B cell (primary cell): Measurements from ENCODE around the gene IL1RN. TPM values are rescaled to one million over a fixed set of nuclear protein-coding genes. Genes with fewer than 3 reads are reported as not detected.

ENCODE experiments used
- ATAC-seq: fragments of 200-7000 bp; cut with Tn5 transposase; one replicate; pipeline ENCODE4 v1.10.0; 2021; ENCODE audit warnings: low read depth, mild to moderate bottlenecking, moderate number of reproducible peaks, moderate library complexity
- CTCF ChIA-PET: fragments of 350-600 bp; sonication (Branson Sonifier 250); formaldehyde crosslinking; loops from one replicate; lab custom pipeline; 2021; ENCODE audit warnings: antibody characterized with exemption, inconsistent platforms; lab: Charles Lee
- POLR2A ChIA-PET: fragments of 350-600 bp; sonication (Branson Sonifier 250); formaldehyde crosslinking; loops from one replicate; lab custom pipeline; 2021; ENCODE audit warnings: antibody characterized with exemption; lab: Charles Lee
- DNase-seq: peaks from one replicate; pipeline ENCODE4 v3.0.0; 2013
- H2AFZ ChIP-seq: 2 replicates; pipeline ENCODE4 v1.6.1; 2012; ENCODE audit warnings: mild to moderate bottlenecking, low read depth, low read length; ENCODE audit not compliant: insufficient read depth, poor library complexity, severe bottlenecking
- H3K27ac ChIP-seq, 2 donors: 1 replicate in 1 of 2; 2 replicates in 1 of 2; pipeline ENCODE4 v1.5.1; 2012 to 2013; ENCODE audit warnings: low read length in 2 of 2, mild to moderate bottlenecking in 2 of 2, moderate library complexity in 1 of 2
- H3K27me3 ChIP-seq, 4 experiments: fragments of 200-600 bp in 1 of 4; sonication (generic) in 1 of 4; replicated peaks in 1 of 4; 1 replicate in 2 of 4; 2 replicates in 2 of 4; pipeline versions ENCODE4 v1.6.1 to v1.7.0; 2013 to 2016; ENCODE audit warnings: low read length in 3 of 4, mild to moderate bottlenecking in 2 of 4, mixed read lengths in 1 of 4, moderate library complexity in 1 of 4; ENCODE audit not compliant: insufficient read depth in 4 of 4, control insufficient read depth in 3 of 4; ENCODE audit errors: control extremely low read depth in 1 of 4
- H3K36me3 ChIP-seq, 2 experiments: replicated peaks in 1 of 2; 1 replicate in 1 of 2; 2 replicates in 1 of 2; pipeline versions ENCODE4 v1.6.1 to v1.7.1; 2013; ENCODE audit warnings: low read length in 1 of 2; ENCODE audit not compliant: insufficient read depth in 2 of 2, control insufficient read depth in 1 of 2; ENCODE audit errors: control extremely low read depth in 1 of 2, extremely low read depth in 1 of 2
- H3K4me1 ChIP-seq, 2 donors: fragments of 200-600 bp in 1 of 2; sonication (generic) in 1 of 2; 1 replicate in 1 of 2; 2 replicates in 1 of 2; pipeline versions ENCODE4 v1.5.1 to v1.6.1; 2013 to 2017; ENCODE audit warnings: low read length in 2 of 2; ENCODE audit not compliant: control insufficient read depth in 2 of 2, insufficient read depth in 2 of 2
- H3K4me2 ChIP-seq: replicated peaks from 2 replicates; pipeline ENCODE3; 2012; ENCODE audit warnings: mild to moderate bottlenecking, low read depth, low read length; ENCODE audit not compliant: poor library complexity, severe bottlenecking
- H3K4me3 ChIP-seq, 5 experiments: fragments of 200-600 bp in 1 of 5; sonication (generic) in 1 of 5; 1 replicate in 3 of 5; 2 replicates in 2 of 5; pipeline versions ENCODE4 v1.5.1 to v1.7.0; 2011 to 2016; ENCODE audit warnings: low read length in 4 of 5, mild to moderate bottlenecking in 4 of 5, low read depth in 2 of 5, control low read depth in 1 of 5, moderate library complexity in 1 of 5; ENCODE audit not compliant: insufficient read depth in 1 of 5; ENCODE audit errors: control extremely low read depth in 1 of 5, extremely low read depth in 1 of 5
- H3K79me2 ChIP-seq: fragments of 200-600 bp; sonication (generic); one replicate; pipeline ENCODE4 v1.6.0; 2016; ENCODE audit warnings: low read length; ENCODE audit not compliant: control insufficient read depth, insufficient read depth
- H3K9ac ChIP-seq: fragments of 200-600 bp; sonication (generic); 2 replicates; pipeline ENCODE4 v1.6.1; 2017; ENCODE audit warnings: mild to moderate bottlenecking, low read length, moderate library complexity
- H3K9me3 ChIP-seq, 3 donors: one replicate each; pipeline versions ENCODE4 v1.6.1 to v1.7.1; 2013; ENCODE audit warnings: low read length in 2 of 3; ENCODE audit not compliant: control insufficient read depth in 2 of 3, insufficient read depth in 1 of 3; ENCODE audit errors: control extremely low read depth in 1 of 3
- H4K20me1 ChIP-seq: 2 replicates; pipeline ENCODE4 v1.6.0; 2012; ENCODE audit warnings: mild to moderate bottlenecking, low read length; ENCODE audit not compliant: insufficient read depth, control insufficient read depth, poor library complexity, severe bottlenecking
- H3K27ac Mint-ChIP-seq: one replicate; pipeline ENCODE4 v1.8.0; 2021; ENCODE audit warnings: mixed read lengths
- H3K27me3 Mint-ChIP-seq: one replicate; pipeline ENCODE4 v1.8.0; 2021; ENCODE audit warnings: mixed read lengths
- H3K4me1 Mint-ChIP-seq: one replicate; pipeline ENCODE4 v1.8.0; 2021; ENCODE audit warnings: mixed read lengths
- H3K4me3 Mint-ChIP-seq: one replicate; pipeline ENCODE4 v1.8.0; 2021; ENCODE audit warnings: mixed read lengths
- H3K9me3 Mint-ChIP-seq: one replicate; pipeline ENCODE4 v1.8.0; 2022; ENCODE audit warnings: mixed read lengths; ENCODE audit not compliant: insufficient read depth
- CTCF ChIP-seq: fragments of 200-600 bp; IDR thresholded peaks from one replicate; pipeline ENCODE4 v1.8.0; 2022; ENCODE audit warnings: antibody characterized with exemption, mild to moderate bottlenecking
- EZH2 ChIP-seq: IDR thresholded peaks from 2 replicates; pipeline ENCODE4 v1.6.1; 2012; ENCODE audit warnings: borderline replicate concordance, low read depth, mild to moderate bottlenecking, moderate library complexity, low read length; ENCODE audit not compliant: insufficient read depth, poor library complexity, severe bottlenecking
- WGBS: methylation state at CpG from one replicate; pipeline ENCODE4 v1.1.5; 2013; ENCODE audit warnings: missing lambda C conversion rate; ENCODE audit not compliant: insufficient coverage; 5-methylcytosine and 5-hydroxymethylcytosine counted together
- intact Hi-C: fragments of 100-400 bp; cut with micrococcal nuclease; formaldehyde crosslinking; loops from one replicate; pipeline ENCODE4 v1.10.0; 2022
- polyA plus RNA-seq: library from polyadenylated mRNA; depleted of rRNA; stranded (reverse); fragments of >200 nt; gene quantifications from 2 replicates; pipeline ENCODE4 v1.2.3, GENCODE V29; 2012
- total RNA-seq, 2 donors: library from RNA; stranded (reverse); fragments of 120-200 nt in 1 of 2; gene quantifications; 1 replicate in 1 of 2; 2 replicates in 1 of 2; pipeline versions ENCODE4 v1.2.3 to v1.2.4, GENCODE V29; 2013 to 2022

The IL1RN gene
- total and polyA plus RNA-seq, 2 donors (not counting 1 experiment from before 2014, with no cell fraction given), result 0.79 TPM; not detected in 1

GRCh38 chr2:113114996-113115395 lies 12.4 kb upstream of the IL1RN start:
- ATAC-seq (no peak), DNase-seq (no peak)
- Histone ChIP-seq H3K27me3 (peaks cover 0 to 3% (median 1%) of the 10 kb centered on the region in 4 experiments), H3K9ac (no peak overlapping the region), H4K20me1 (no peaks in the 10 kb centered on the region), H2AFZ (no peak overlapping the region), H3K27ac (no peak overlapping the region), H3K36me3 (no peaks in the 10 kb centered on the region), H3K4me3 (no peak overlapping the region), H3K4me1 (peaks cover 25 to 27% of the 10 kb centered on the region in 2 donors), H3K79me2 (no peaks in the 10 kb centered on the region), H3K4me2 (peak overlapping the region; percentile 65), H3K9me3 (no peaks in the 10 kb centered on the region)
- Mint-ChIP-seq H3K27me3 (peaks cover 3% of the 10 kb centered on the region), H3K9me3 (no peaks in the 10 kb centered on the region), H3K4me3 (no peak overlapping the region), H3K4me1 (peaks cover 11% of the 10 kb centered on the region), H3K27ac (no peak overlapping the region)
- ChIA-PET POLR2A (no interaction called here), CTCF (interaction anchor here (1.4 to 3.1 kb wide), 3 partner anchors 22 to 84 kb away, joined by 3 to 16 read pairs (median 5); no protein-coding TSS in a partner anchor)
- TF ChIP-seq EZH2, result no peak
- TF ChIP-seq CTCF, result no peak
- intact Hi-C loops, result no loop called here
- 83% methylated on average over 1 of the region's 4 CpGs for WGBS

- Histone ChIP-seq H3K4me3 (peak overlapping the region in 1 of 5 experiments; percentile 15), H3K27ac (no peak overlapping the region), H3K36me3 (no peaks in the 10 kb centered on the region), H4K20me1 (no peaks in the 10 kb centered on the region), H3K9ac (no peak overlapping the region), H3K4me1 (peaks cover 25 to 27% of the 10 kb centered on the region in 2 donors), H3K4me2 (peak overlapping the region; percentile 65), H3K27me3 (peaks cover 0 to 3% (median 1%) of the 10 kb centered on the region in 4 experiments), H3K79me2 (no peaks in the 10 kb centered on the region), H2AFZ (no peak overlapping the region), H3K9me3 (no peaks in the 10 kb centered on the region)
- Mint-ChIP-seq H3K4me3 (peak overlapping the region; percentile 58), H3K27ac (peak overlapping the region; percentile 3), H3K4me1 (peaks cover 18% of the 10 kb centered on the region), H3K27me3 (no peaks in the 10 kb centered on the region), H3K9me3 (no peaks in the 10 kb centered on the region)
- ChIA-PET CTCF (interaction anchor here (1.4 to 3.1 kb wide), 3 partner anchors 20 to 83 kb away, joined by 3 to 16 read pairs (median 5); no protein-coding TSS in a partner anchor), POLR2A (no interaction called here)
- peak; percentile 75 for ATAC-seq
- no peak for TF ChIP-seq CTCF
- TF ChIP-seq EZH2, result no peak
- DNase-seq, result peak; percentile 71
- WGBS, result 46% methylated on average over 4 of the region's 10 CpGs
- intact Hi-C loops, result no loop called here
Measured at GRCh38 chr2:113116100-113116958, 11.1 kb upstream of the IL1RN start.
